A549 (cell line): ENCODE results near the gene TBC1D22A. TPM values are rescaled to one million over a fixed set of nuclear protein-coding genes. Genes with fewer than 3 reads are reported as not detected.

ENCODE experiments used
- ATAC-seq, 2 experiments: fragments of 200-7000 bp in 1 of 2; fragments of >200 bp in 1 of 2; cut with Nextera tagmentation in 1 of 2; cut with Tn5 transposase in 1 of 2; 3 replicates each; pipeline versions ENCODE4 v1.8.0 to v1.9.1; 2018 to 2020; ENCODE audit warnings: mild to moderate bottlenecking in 1 of 2, moderate library complexity in 1 of 2
- CTCF ChIA-PET: fragments of 300-600 bp; sonication (Branson Sonifier 250); formaldehyde crosslinking; extraction: SDS; loops from one replicate; lab custom pipeline; 2021; ENCODE audit warnings: antibody characterized with exemption, inconsistent platforms; lab: Yijun Ruan, JAX
- POLR2A ChIA-PET: fragments of 350-600 bp; formaldehyde crosslinking; extraction: SDS; loops from one replicate; lab custom pipeline; 2021; ENCODE audit warnings: antibody characterized with exemption, inconsistent platforms; lab: Yijun Ruan, JAX
- DNase-seq, 2 experiments: peaks; one replicate each; pipeline versions ENCODE4 v3.0.0 to v3.0.0-alpha.2; 2011 to 2016; ENCODE audit warnings: low read depth in 1 of 2, low spot score in 1 of 2
- FAIRE-seq: peaks from 2 replicates; lab custom pipeline; 2011; peaks lifted over from hg19 to GRCh38; lab: Jason Lieb, UNC
- H3K27ac ChIP-seq, 2 experiments: fragments of >200 bp; sonication (Bioruptor Twin); formaldehyde crosslinking; 3 replicates each; pipeline ENCODE4 v1.5.1; 2016 to 2017
- H3K4me1 ChIP-seq: fragments of >200 bp; sonication (Bioruptor Twin); formaldehyde crosslinking; 3 replicates; pipeline ENCODE4 v1.6.1; 2016
- H3K4me2 ChIP-seq: fragments of >200 bp; sonication (Bioruptor Twin); formaldehyde crosslinking; 3 replicates; pipeline ENCODE4 v1.6.1; 2016
- H3K4me3 ChIP-seq: fragments of >200 bp; sonication (Bioruptor Twin); formaldehyde crosslinking; 3 replicates; pipeline ENCODE4 v1.5.1; 2016
- H3K9me3 ChIP-seq: fragments of >200 bp; sonication (Bioruptor Twin); formaldehyde crosslinking; 3 replicates; pipeline ENCODE4 v1.6.1; 2016
- ATOH8 ChIP-seq: fragments of 250-450 bp; sonication (Bioruptor Pico); IDR thresholded peaks from 2 replicates; pipeline ENCODE4 v1.5.0; 2020; ENCODE audit warnings: low read depth, mild to moderate bottlenecking, moderate library complexity
- BHLHE40 ChIP-seq: IDR thresholded peaks from 2 replicates; pipeline ENCODE4 v1.6.1; 2012; ENCODE audit warnings: low read depth, low read length, inconsistent platforms
- CBX2 ChIP-seq: fragments of 200-600 bp; sonication (generic); IDR thresholded peaks from 2 replicates; pipeline ENCODE4 v1.6.1; 2016; ENCODE audit warnings: low read depth, mild to moderate bottlenecking, borderline replicate concordance
- CBX8 ChIP-seq: fragments of 200-600 bp; sonication (generic); IDR thresholded peaks from 2 replicates; pipeline ENCODE4 v1.6.1; 2016
- E2F6 ChIP-seq: IDR thresholded peaks from 2 replicates; pipeline ENCODE4 v1.6.1; 2012; ENCODE audit warnings: low read depth, borderline replicate concordance
- EHF ChIP-seq: fragments of 250-450 bp; sonication (Bioruptor Pico); IDR thresholded peaks from 2 replicates; pipeline ENCODE4 v1.5.0; 2020; ENCODE audit warnings: mild to moderate bottlenecking
- ESRRA ChIP-seq: fragments of 150-350 bp; IDR thresholded peaks from 2 replicates; pipeline ENCODE4 v1.6.1; 2014; ENCODE audit warnings: mild to moderate bottlenecking, low read length, borderline replicate concordance
- FOSB ChIP-seq: fragments of 250-450 bp; sonication (Bioruptor Pico); IDR thresholded peaks from 2 replicates; pipeline ENCODE4 v1.5.0; 2020; ENCODE audit warnings: mild to moderate bottlenecking, moderate library complexity
- FOXS1 ChIP-seq: fragments of 250-450 bp; sonication (Bioruptor Pico); IDR thresholded peaks from 2 replicates; pipeline ENCODE4 v1.5.0; 2020; ENCODE audit warnings: mild to moderate bottlenecking, moderate library complexity
- GATA3 ChIP-seq: IDR thresholded peaks from 2 replicates; pipeline ENCODE4 v1.6.1; 2012; ENCODE audit warnings: borderline replicate concordance
- HDAC2 ChIP-seq: fragments of 200-600 bp; sonication (generic); IDR thresholded peaks from 2 replicates; pipeline ENCODE4 v1.6.1; 2016
- HES2 ChIP-seq: fragments of >200 bp; sonication (Bioruptor Twin); formaldehyde crosslinking; IDR thresholded peaks from 2 replicates; pipeline ENCODE4 v1.6.1; 2016
- HEYL ChIP-seq: fragments of 250-450 bp; sonication (Bioruptor Pico); IDR thresholded peaks from 2 replicates; pipeline ENCODE4 v1.8.0; 2021; ENCODE audit warnings: mild to moderate bottlenecking, moderate library complexity
- HOXA7 ChIP-seq: fragments of 250-450 bp; sonication (Bioruptor Pico); IDR thresholded peaks from 2 replicates; pipeline ENCODE4 v1.5.0; 2020; ENCODE audit warnings: mild to moderate bottlenecking, moderate library complexity
- HOXB13 ChIP-seq: fragments of 250-450 bp; sonication (Bioruptor Pico); IDR thresholded peaks from 2 replicates; pipeline ENCODE4 v1.5.0; 2020; ENCODE audit warnings: low read depth, mild to moderate bottlenecking, moderate library complexity
- JUNB ChIP-seq: fragments of >200 bp; sonication (Bioruptor Twin); formaldehyde crosslinking; IDR thresholded peaks from 2 replicates; pipeline ENCODE4 v1.6.1; 2016
- KDM1A ChIP-seq: fragments of 200-600 bp; sonication (generic); IDR thresholded peaks from 2 replicates; pipeline ENCODE4 v1.6.1; 2016; ENCODE audit warnings: low read depth, mild to moderate bottlenecking
- KDM5A ChIP-seq: fragments of 200-600 bp; sonication (generic); IDR thresholded peaks from 2 replicates; pipeline ENCODE4 v1.6.1; 2016; ENCODE audit warnings: antibody characterized with exemption, mild to moderate bottlenecking
- MAFK ChIP-seq: fragments of 450-650 bp; IDR thresholded peaks from 2 replicates; pipeline ENCODE4 v1.6.1; 2014; ENCODE audit not compliant: partially characterized antibody
- MAZ ChIP-seq: fragments of 150-350 bp; IDR thresholded peaks from 2 replicates; pipeline ENCODE4 v1.6.1; 2014; ENCODE audit warnings: antibody characterized with exemption, low read depth, low read length, borderline replicate concordance
- MYC ChIP-seq: IDR thresholded peaks from 2 replicates; pipeline ENCODE4 v1.6.1; 2012; ENCODE audit warnings: mild to moderate bottlenecking, inconsistent platforms, low read length, improper control_type of control experiment, borderline replicate concordance
- NPAS2 ChIP-seq: fragments of 250-450 bp; sonication (Bioruptor Pico); IDR thresholded peaks from 2 replicates; pipeline ENCODE4 v1.8.0; 2022; ENCODE audit warnings: mild to moderate bottlenecking, moderate library complexity, borderline replicate concordance
- NR3C1 ChIP-seq: fragments of >200 bp; sonication (Bioruptor Twin); formaldehyde crosslinking; IDR thresholded peaks from 3 replicates; pipeline ENCODE4 v1.6.1; 2017
- PHF8 ChIP-seq: fragments of 200-600 bp; sonication (generic); IDR thresholded peaks from 2 replicates; pipeline ENCODE4 v1.6.1; 2016; ENCODE audit warnings: low read depth, mild to moderate bottlenecking, antibody characterized with exemption, moderate library complexity, borderline replicate concordance
- POLR2A ChIP-seq: IDR thresholded peaks from 2 replicates; pipeline ENCODE4 v1.6.1; 2012; ENCODE audit warnings: mild to moderate bottlenecking, low read length
- REST ChIP-seq: fragments of 200-600 bp; sonication (generic); IDR thresholded peaks from 2 replicates; pipeline ENCODE4 v1.6.1; 2016; ENCODE audit warnings: antibody characterized with exemption, mild to moderate bottlenecking, moderate library complexity
- SREBF2 ChIP-seq: fragments of 450-650 bp; IDR thresholded peaks from 2 replicates; pipeline ENCODE4 v1.6.1; 2014; ENCODE audit warnings: mild to moderate bottlenecking, moderate library complexity
- TP53 ChIP-seq: fragments of 250-450 bp; sonication (Bioruptor Pico); IDR thresholded peaks from 2 replicates; pipeline ENCODE4 v1.5.0; 2021; ENCODE audit warnings: mild to moderate bottlenecking, moderate library complexity
- USF2 ChIP-seq: fragments of 450-650 bp; IDR thresholded peaks from 2 replicates; pipeline ENCODE4 v1.6.1; 2014; ENCODE audit warnings: antibody characterized with exemption
- ZC3H11A ChIP-seq: fragments of 450-650 bp; IDR thresholded peaks from 2 replicates; pipeline ENCODE4 v1.6.1; 2014; ENCODE audit warnings: antibody characterized with exemption, mild to moderate bottlenecking
- ZNF302 ChIP-seq: fragments of 250-450 bp; sonication (Bioruptor Pico); IDR thresholded peaks from 2 replicates; pipeline ENCODE4 v1.9.0; 2021; ENCODE audit warnings: inconsistent platforms, mild to moderate bottlenecking, moderate library complexity
- WGBS: methylation state at CpG from one replicate; pipeline ENCODE4 v1.1.6; 2017; ENCODE audit errors: missing lambda C conversion rate; 5-methylcytosine and 5-hydroxymethylcytosine counted together
- polyA plus RNA-seq, 4 experiments: library from polyadenylated mRNA; depleted of rRNA in 3 of 4; stranded (reverse); fragments of >200 nt; fragmentation: RNase III in 1 of 4; extraction: RNeasy Plus Mini Kit Qiagen cat#74134 plus additional on column Dnase treatment in 1 of 4; gene quantifications; 2 replicates in 3 of 4; 3 replicates in 1 of 4; pipeline ENCODE4 v1.2.3, GENCODE V29; 2011 to 2017

Gene TBC1D22A
- polyA plus RNA-seq, 2 of the 4 experiments (the other 2 are of a cell fraction), result 8.9 to 10.8 TPM

GRCh38 chr22:47135338-47135737 lies 372.9 kb downstream of the TBC1D22A start:
- ATAC-seq (no peak), FAIRE-seq (no peak), DNase-seq (no peak)
- H3K4me1 ChIP-seq, result no peaks in the 10 kb centered on the region; the same call in 2 of the 3 replicates
- H3K4me3 ChIP-seq, result no peak overlapping the region
- TF ChIP-seq GATA3 (no peak), JUNB (no peak), ESRRA (no peak), ZC3H11A (no peak), SREBF2 (no peak), REST (no peak), EHF (CRISPR knock-in tag) (no peak), TP53 (CRISPR knock-in tag) (no peak), KDM1A (no peak), HOXA7 (CRISPR knock-in tag) (no peak), USF2 (no peak)
- CTCF ChIA-PET, result no interaction called here
- H3K4me2 ChIP-seq, result no peak overlapping the region
- no peaks in the 10 kb centered on the region for H3K9me3 ChIP-seq
- POLR2A ChIA-PET, result no interaction called here
- WGBS, result 96% methylated on average over 4 of the region's 8 CpGs
- no peak overlapping the region for H3K27ac ChIP-seq

GRCh38 chr22:47136050-47136449 lies 373.6 kb downstream of the TBC1D22A start:
- TF ChIP-seq ATOH8 (no peak), HOXA7 (CRISPR knock-in tag) (no peak), MAFK (no peak), KDM1A (no peak), ZNF302 (no peak), BHLHE40 (no peak)
- DNase-seq (no peak), FAIRE-seq (no peak), ATAC-seq (no peak)
- H3K4me2 ChIP-seq, result no peak overlapping the region
- no peak overlapping the region for H3K4me3 ChIP-seq
- H3K9me3 ChIP-seq, result no peaks in the 10 kb centered on the region
- whole genome bisulfite sequencing, result 83% methylated on average over 7 of the region's 12 CpGs
- H3K27ac ChIP-seq, result no peak overlapping the region
- CTCF ChIA-PET, result no interaction called here
- H3K4me1 ChIP-seq, result no peaks in the 10 kb centered on the region
- POLR2A ChIA-PET, result no interaction called here

- POLR2A ChIA-PET, result no interaction called here
- CTCF ChIA-PET, result no interaction called here
- 89% methylated on average over 7 of the region's 16 CpGs for WGBS
Observed at GRCh38 chr22:47136671-47137070, 374.2 kb downstream of the TBC1D22A start.

More at GRCh38 chr22:47136671-47137070, 374.2 kb downstream of the TBC1D22A start:
- FAIRE-seq (no peak), DNase-seq (no peak), ATAC-seq (no peak)
- Histone ChIP-seq H3K4me1 (no peaks in the 10 kb centered on the region), H3K27ac (no peak overlapping the region), H3K4me2 (no peak overlapping the region), H3K4me3 (no peak overlapping the region), H3K9me3 (no peaks in the 10 kb centered on the region)
- TF ChIP-seq FOXS1 (CRISPR knock-in tag) (no peak), ESRRA (no peak), HEYL (CRISPR knock-in tag) (no peak), CBX8 (no peak), KDM5A (no peak), HES2 (no peak), PHF8 (no peak), NR3C1 (no peak), E2F6 (no peak), NPAS2 (CRISPR knock-in tag) (no peak), MAZ (no peak), MYC (no peak), HOXB13 (CRISPR knock-in tag) (no peak), HDAC2 (no peak), FOSB (CRISPR knock-in tag) (no peak), POLR2A (no peak), CBX2 (no peak)
